Uterus (tissue), 4 donors: ENCODE data around the gene DIO3. TPM values are rescaled to one million over a fixed set of nuclear protein-coding genes. Genes with fewer than 3 reads are reported as not detected.

Experiments used
- DNase-seq, 2 donors: peaks; one replicate each; pipeline ENCODE4 v3.0.0-alpha.2; 2019 to 2020
- H3K27ac ChIP-seq, 2 donors: fragments of 200-600 bp; sonication (generic); 1 replicate in 1 of 2; 2 replicates in 1 of 2; pipeline ENCODE4 v1.5.1; 2016 to 2018
- H3K27me3 ChIP-seq, 2 donors: fragments of 200-600 bp; sonication (generic); one replicate each; pipeline ENCODE4 v1.5.1; 2018 to 2019; ENCODE audit warnings: control low read depth in 1 of 2
- H3K36me3 ChIP-seq, 2 donors: fragments of 200-600 bp; sonication (generic); one replicate each; pipeline ENCODE4 v1.5.1; 2019; ENCODE audit warnings: control low read depth in 1 of 2
- H3K4me1 ChIP-seq, 2 donors: fragments of 200-600 bp; sonication (generic); one replicate each; pipeline ENCODE4 v1.5.1; 2018 to 2019; ENCODE audit warnings: control low read depth in 1 of 2
- H3K4me3 ChIP-seq, 2 donors: fragments of 200-600 bp; sonication (generic); 1 replicate in 1 of 2; 2 replicates in 1 of 2; pipeline ENCODE4 v1.5.1; 2018 to 2019; ENCODE audit warnings: mild to moderate bottlenecking in 1 of 2
- H3K9me3 ChIP-seq, 2 donors: fragments of 200-600 bp; sonication (generic); one replicate each; pipeline ENCODE4 v1.5.1; 2019; ENCODE audit warnings: control low read depth in 1 of 2
- CTCF ChIP-seq, 4 experiments: fragments of 200-600 bp in 2 of 4; fragments of 450-650 bp in 2 of 4; sonication (generic) in 2 of 4; IDR thresholded peaks; one replicate each; pipeline ENCODE4 v1.5.1; 2016 to 2019; ENCODE audit warnings: antibody characterized with exemption in 4 of 4, mild to moderate bottlenecking in 2 of 4, moderate library complexity in 1 of 4
- POLR2A ChIP-seq, 2 donors: fragments of 450-650 bp; IDR thresholded peaks; one replicate each; pipeline ENCODE4 v1.6.1; 2016; ENCODE audit warnings: antibody characterized with exemption in 2 of 2, mild to moderate bottlenecking in 1 of 2, moderate library complexity in 1 of 2
- intact Hi-C: fragments of 100-400 bp; cut with DNase I; formaldehyde crosslinking; loops from one replicate; pipeline ENCODE4 v1.15.1; 2023; ENCODE audit warnings: low total_unique reads
- total RNA-seq, 4 donors: library from RNA; depleted of rRNA in 3 of 4; stranded (reverse); fragments of >200 nt in 3 of 4; gene quantifications; one replicate each; pipeline versions ENCODE4 v1.1.0 to v1.2.4, GENCODE V29; 2014 to 2023
- donor health status: DM: yes; HTN: yes; CAD: no.

The DIO3 gene
- total RNA-seq, 4 donors from 2014 or later, result 0.26 to 9.0 (median 5.5) TPM

GRCh38 chr14:101590062-101590461, 28.8 kb downstream of the DIO3 start:
- intact Hi-C loops, result no loop called here
- H3K9me3 ChIP-seq, result no peaks in the 10 kb centered on the region
- DNase-seq, result no peak
- H3K4me1 ChIP-seq, result no peaks in the 10 kb centered on the region
- no peaks in the 10 kb centered on the region for H3K36me3 ChIP-seq
- H3K27ac ChIP-seq, result no peak overlapping the region
- no peak overlapping the region for H3K4me3 ChIP-seq
- TF ChIP-seq POLR2A (IDR thresholded peaks at IDR 0.05) (no peak), CTCF (IDR thresholded peaks at IDR 0.05) (no peak)
- no peaks in the 10 kb centered on the region for H3K27me3 ChIP-seq

GRCh38 chr14:101590616-101591015, 29.3 kb downstream of the DIO3 start:
- Histone ChIP-seq H3K27ac (no peak overlapping the region), H3K4me1 (no peaks in the 10 kb centered on the region), H3K4me3 (no peak overlapping the region), H3K9me3 (no peaks in the 10 kb centered on the region), H3K36me3 (no peaks in the 10 kb centered on the region), H3K27me3 (no peaks in the 10 kb centered on the region)
- no peak for DNase-seq
- TF ChIP-seq POLR2A (IDR thresholded peaks at IDR 0.05) (no peak), CTCF (IDR thresholded peaks at IDR 0.05) (no peak)
- intact Hi-C loops, result no loop called here

GRCh38 chr14:101591121-101591520, 29.8 kb downstream of the DIO3 start:
- Histone ChIP-seq H3K4me3 (no peak overlapping the region), H3K36me3 (no peaks in the 10 kb centered on the region), H3K27me3 (no peaks in the 10 kb centered on the region), H3K4me1 (no peaks in the 10 kb centered on the region), H3K27ac (no peak overlapping the region), H3K9me3 (no peaks in the 10 kb centered on the region)
- no peak for DNase-seq
- intact Hi-C loops, result no loop called here
- no peak for TF ChIP-seq CTCF (IDR thresholded peaks at IDR 0.05)
- TF ChIP-seq POLR2A (IDR thresholded peaks at IDR 0.05), result no peak

GRCh38 chr14:101591582-101591981, 30.3 kb downstream of the DIO3 start:
- no peaks in the 10 kb centered on the region for H3K36me3 ChIP-seq
- H3K27me3 ChIP-seq, result no peaks in the 10 kb centered on the region
- no peak overlapping the region for H3K27ac ChIP-seq
- H3K4me3 ChIP-seq, result no peak overlapping the region
- no peaks in the 10 kb centered on the region for H3K9me3 ChIP-seq
- intact Hi-C loops, result no loop called here
- no peaks in the 10 kb centered on the region for H3K4me1 ChIP-seq
- TF ChIP-seq POLR2A (IDR thresholded peaks at IDR 0.05) (no peak), CTCF (IDR thresholded peaks at IDR 0.05) (no peak)
- DNase-seq, result no peak

- H3K9me3 ChIP-seq, result no peaks in the 10 kb centered on the region
- DNase-seq, result no peak
- no peak overlapping the region for H3K4me3 ChIP-seq
- H3K27ac ChIP-seq, result no peak overlapping the region
- TF ChIP-seq CTCF (IDR thresholded peaks at IDR 0.05), result no peak
- no peak for TF ChIP-seq POLR2A (IDR thresholded peaks at IDR 0.05)
- intact Hi-C loops, result no loop called here
- H3K27me3 ChIP-seq, result no peaks in the 10 kb centered on the region
- no peaks in the 10 kb centered on the region for H3K36me3 ChIP-seq
- H3K4me1 ChIP-seq, result no peaks in the 10 kb centered on the region
These were observed 32.3 kb downstream of the DIO3 start for GRCh38 chr14:101593411-101594238.
